ENCODE measurements around the gene SPANXC.
"Not testable (repeated sequence)": the region's sequence is repeated elsewhere in the genome, so short reads cannot be mapped to it uniquely, and the experiment has no call there.

The SPANXC gene, protein sequence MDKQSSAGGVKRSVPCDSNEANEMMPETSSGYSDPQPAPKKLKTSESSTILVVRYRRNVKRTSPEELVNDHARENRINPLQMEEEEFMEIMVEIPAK

DNA sequence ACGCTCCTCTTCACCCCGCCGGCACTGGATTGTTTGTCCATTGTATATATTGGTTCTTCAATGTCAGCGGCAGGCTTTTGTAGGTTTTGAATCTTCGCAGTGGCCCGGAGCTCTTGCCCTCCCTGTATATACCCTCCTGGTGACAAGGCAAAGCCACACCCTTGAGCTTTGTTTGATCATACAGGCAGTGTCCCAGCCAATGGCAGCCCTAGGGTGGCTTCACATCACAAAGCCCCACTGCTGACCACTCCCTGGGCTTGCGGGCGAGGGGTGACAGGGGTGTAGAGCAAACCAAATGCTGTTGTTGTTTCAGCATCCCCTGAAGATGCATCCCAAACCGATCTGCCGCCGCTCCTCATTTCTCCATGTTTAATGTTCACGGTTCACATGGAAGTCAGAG is at the start of gene SPANXC:
TSS of gene SPANXC (minus strand) at position 101 of the 400 bp plus-strand sequence. CDS start at position 41, 60 bp downstream.
- DNase-seq = not testable (repeated sequence)

DNA sequence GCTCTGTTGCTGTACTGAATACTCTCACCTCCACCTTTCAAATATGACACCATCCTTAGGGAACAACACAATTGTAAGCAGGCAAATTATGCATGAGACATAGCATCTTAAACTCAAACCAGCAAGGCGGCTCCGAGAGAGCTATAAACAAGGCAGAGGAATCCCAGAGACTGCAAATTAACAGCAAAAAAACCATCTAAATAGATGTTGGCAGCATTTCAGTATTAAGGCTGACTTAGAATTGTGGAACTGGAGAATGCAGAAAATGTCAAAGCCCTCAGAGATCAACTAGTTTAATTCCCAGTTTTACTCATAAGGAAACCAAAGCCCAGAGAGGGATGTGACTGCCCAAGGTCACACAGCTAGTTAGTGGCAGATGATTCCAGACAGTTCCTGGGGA is 37.2 kb upstream of the SPANXC start:
- DNase-seq = no peak

DNA sequence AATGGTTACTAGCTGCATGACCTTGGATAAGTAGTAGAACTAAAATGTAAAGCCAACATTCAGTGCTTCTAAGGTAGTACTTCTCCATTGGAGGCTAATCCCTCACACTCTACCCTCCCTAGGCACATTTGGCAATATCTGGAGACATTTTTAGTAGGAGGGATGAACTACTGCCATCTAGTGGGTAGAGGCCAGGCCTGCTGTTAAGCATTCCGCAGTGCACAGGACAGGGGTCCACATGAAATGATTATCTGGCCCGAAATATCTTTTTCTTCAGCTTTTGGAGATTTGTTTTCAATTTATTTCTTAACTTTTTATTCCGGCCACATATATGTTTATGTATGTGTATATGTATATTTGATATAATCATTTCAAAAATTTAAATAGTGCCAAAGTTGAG is 36.0 kb upstream of the SPANXC start:
- DNase-seq = peak; percentile 9 to 24

DNA sequence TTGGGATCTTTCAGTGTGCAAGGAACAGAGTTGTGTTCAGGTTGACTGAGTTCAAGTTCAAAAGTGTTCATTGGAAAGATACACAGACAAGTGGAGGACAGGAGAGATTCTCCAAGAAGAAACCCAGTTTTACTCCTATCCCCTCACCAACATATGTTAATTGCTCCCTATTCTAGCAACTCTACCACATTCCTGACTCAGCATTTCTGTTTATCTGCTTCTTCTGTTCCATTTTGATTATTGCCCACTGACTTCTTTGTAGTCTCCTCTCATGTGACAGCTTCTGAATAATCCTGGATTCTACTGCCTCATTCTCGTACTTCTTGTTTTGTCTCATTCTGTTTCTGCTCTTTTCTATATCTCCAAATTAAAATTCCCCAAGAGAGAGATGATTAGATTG is 15.8 kb upstream of the SPANXC start:
- no peak for DNase-seq

DNA sequence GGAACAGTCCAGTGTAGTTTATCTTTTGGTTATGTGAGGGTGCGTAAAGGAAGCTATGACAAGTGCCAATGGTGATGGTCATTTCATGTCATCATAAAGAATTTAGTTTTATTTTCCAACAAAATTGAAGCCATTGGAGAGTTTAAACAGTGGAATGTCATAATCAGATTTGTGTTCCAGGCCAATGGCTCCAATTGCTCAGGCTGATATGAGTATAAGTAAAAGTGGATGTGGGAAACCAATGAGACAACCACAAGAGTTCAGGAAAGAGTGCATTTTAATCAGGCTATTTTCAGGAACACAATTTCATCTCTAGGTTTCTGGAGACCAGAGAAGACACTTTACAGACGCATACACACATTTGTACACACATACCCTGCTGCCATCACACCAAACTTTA is 20.7 kb downstream of the SPANXC start:
- DNase-seq = no peak

DNA sequence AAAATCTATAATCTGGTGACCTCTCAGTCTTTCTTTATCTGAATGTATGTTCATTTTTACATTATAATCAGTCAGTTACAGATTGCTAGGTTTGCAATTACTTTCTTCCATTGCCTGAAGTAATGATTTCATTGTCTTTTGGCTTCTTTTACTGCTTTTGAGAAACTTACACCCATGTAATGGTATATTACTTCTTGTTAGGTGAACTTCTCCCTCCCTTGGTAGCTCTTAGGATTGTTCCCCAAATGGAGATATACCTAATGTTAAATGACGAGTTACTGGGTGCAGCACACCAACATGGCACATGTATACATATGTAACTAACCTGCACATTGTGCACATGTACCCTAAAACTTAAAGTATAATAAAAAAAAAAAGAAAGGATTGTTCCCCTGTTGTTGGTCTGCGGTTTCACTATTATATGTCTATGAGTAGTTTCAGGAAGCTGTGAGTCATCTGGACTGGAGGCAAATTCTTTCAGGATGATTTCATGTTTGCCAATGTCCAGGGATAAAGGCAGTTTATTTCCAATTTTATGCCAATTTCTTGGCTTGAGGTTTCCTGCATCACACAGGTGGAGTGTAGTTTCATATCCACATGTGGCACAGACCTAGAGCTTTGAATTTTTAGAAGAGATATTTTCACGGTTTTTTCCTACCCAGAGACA is 21.8 kb downstream of the SPANXC start:
- no peak for DNase-seq

DNA sequence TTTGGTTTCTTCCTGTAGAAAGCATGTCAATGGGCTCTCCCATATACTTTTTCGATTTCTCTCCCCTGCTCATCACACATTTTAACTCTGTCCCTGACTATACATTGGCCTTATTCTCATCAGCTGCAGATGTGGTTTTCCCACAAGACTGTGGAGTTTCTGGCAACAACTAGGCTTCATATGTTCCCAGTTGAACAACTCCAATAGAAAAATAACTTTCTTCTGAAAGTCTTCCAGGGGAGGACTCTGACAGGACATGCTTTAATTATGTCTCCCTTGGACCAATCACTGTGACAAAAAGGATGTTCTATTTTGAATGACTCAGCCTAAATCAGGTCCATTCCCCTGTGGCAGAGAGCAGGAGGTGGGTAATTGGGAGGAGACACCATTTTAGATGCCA is 28.1 kb downstream of the SPANXC start:
- no peak for DNase-seq

DNA sequence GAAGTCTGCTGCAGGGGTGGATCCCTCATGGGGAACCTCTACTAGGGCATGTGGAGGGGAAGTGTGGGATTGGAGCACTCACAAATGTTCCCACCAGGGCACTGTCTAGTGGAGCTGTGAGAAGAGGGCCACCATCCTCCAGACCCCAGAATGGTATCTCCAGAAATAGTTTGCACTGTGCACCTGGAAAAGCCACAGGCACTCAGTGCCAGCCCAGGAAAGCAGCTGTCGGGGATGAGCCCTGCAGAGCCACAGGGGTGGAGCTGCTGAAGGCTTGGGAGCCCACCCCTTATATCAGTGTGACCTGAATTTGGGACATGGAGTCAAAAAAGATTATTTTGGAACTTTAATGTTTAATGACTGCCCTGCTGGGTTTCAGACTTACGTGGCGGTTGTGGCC is 40.4 kb downstream of the SPANXC start:
- no peak for DNase-seq

Data from AML-193 (cell line).